PC-9 (cell line): ENCODE results near the gene SCAPER. TPM values are rescaled to one million over a fixed set of nuclear protein-coding genes. Genes with fewer than 3 reads are reported as not detected.

Experiments
- BruUV-seq: library from RNA; stranded (reverse); fragments of 400-500 nt; replicated peaks from 2 replicates; lab custom pipeline; 2021; lab: Mats Ljungman, UMichigan
- CTCF ChIA-PET: fragments of 300-600 bp; sonication (Branson Sonifier 250); formaldehyde crosslinking; loops from one replicate; lab custom pipeline; 2022; ENCODE audit warnings: antibody characterized with exemption; lab: Charles Lee
- POLR2A ChIA-PET: fragments of 300-600 bp; sonication (Branson Sonifier 250); formaldehyde crosslinking; loops from one replicate; lab custom pipeline; 2022; ENCODE audit warnings: antibody characterized with exemption; ENCODE audit not compliant: unreplicated experiment; lab: Charles Lee
- DNase-seq, 2 experiments: peaks; one replicate each; pipeline versions ENCODE4 v3.0.0 to v3.0.0-alpha.2; 2015 to 2022; ENCODE audit warnings: mixed read lengths in 1 of 2
- H2AFZ ChIP-seq: fragments of 200-600 bp; sonication (generic); 2 replicates; pipeline ENCODE4 v1.8.1; 2017; ENCODE audit warnings: antibody characterized with exemption
- H3F3A ChIP-seq: fragments of 200-600 bp; sonication (generic); 2 replicates; pipeline ENCODE4 v1.8.1; 2017; ENCODE audit warnings: antibody characterized with exemption, mild to moderate bottlenecking, low read depth; ENCODE audit not compliant: insufficient read depth
- H3K27ac ChIP-seq: fragments of 200-600 bp; sonication (generic); 2 replicates; pipeline ENCODE4 v1.6.1; 2016; ENCODE audit warnings: mixed run types
- H3K27me3 ChIP-seq: fragments of 200-600 bp; sonication (generic); 2 replicates; pipeline ENCODE4 v1.6.1; 2016; ENCODE audit warnings: low read depth, mixed run types; ENCODE audit not compliant: insufficient read depth
- H3K36me3 ChIP-seq: fragments of 200-600 bp; sonication (generic); 2 replicates; pipeline ENCODE4 v1.6.1; 2016; ENCODE audit warnings: low read depth, mixed run types
- H3K4me1 ChIP-seq: fragments of 200-600 bp; sonication (generic); replicated peaks from 2 replicates; pipeline ENCODE4 v1.6.1; 2016; ENCODE audit warnings: mixed run types; ENCODE audit not compliant: insufficient read depth
- H3K4me2 ChIP-seq: fragments of 200-600 bp; sonication (generic); 2 replicates; pipeline ENCODE4 v1.6.1; 2017; ENCODE audit warnings: mixed run types
- H3K4me3 ChIP-seq: fragments of 200-600 bp; sonication (generic); 2 replicates; pipeline ENCODE4 v1.6.1; 2016; ENCODE audit warnings: mixed run types
- H3K79me2 ChIP-seq: fragments of 200-600 bp; sonication (generic); 2 replicates; pipeline ENCODE4 v1.6.1; 2017; ENCODE audit warnings: low read depth, mixed run types
- H3K9me2 ChIP-seq: fragments of 200-600 bp; sonication (generic); 2 replicates; pipeline ENCODE4 v1.8.1; 2017; ENCODE audit warnings: mild to moderate bottlenecking; ENCODE audit not compliant: insufficient read depth
- H3K9me3 ChIP-seq: fragments of 200-600 bp; sonication (generic); 2 replicates; pipeline ENCODE4 v1.8.1; 2016; ENCODE audit warnings: low read depth; ENCODE audit not compliant: insufficient read depth
- H4K20me1 ChIP-seq: fragments of 200-600 bp; sonication (generic); 2 replicates; pipeline ENCODE4 v1.8.1; 2017; ENCODE audit not compliant: insufficient read depth
- EZH2 ChIP-seq: fragments of 200-600 bp; sonication (generic); IDR thresholded peaks from 2 replicates; pipeline ENCODE4 v1.8.0; 2017; ENCODE audit warnings: antibody characterized with exemption, low read depth
- intact Hi-C: fragments of 100-400 bp; cut with micrococcal nuclease; formaldehyde crosslinking; loops from one replicate; pipeline ENCODE4 v1.10.0; 2022; ENCODE audit not compliant: unreplicated experiment
- total RNA-seq: library from RNA; stranded (reverse); gene quantifications from 2 replicates; pipeline ENCODE4 v1.2.3, GENCODE V29; 2021
- TF ChIP-seq, protein P1 (sequence below): fragments of 200-600 bp; sonication (generic); conservative IDR thresholded peaks from 2 replicates; pipeline ENCODE4 v1.6.1; 2017; ENCODE audit warnings: mixed run types, antibody characterized with exemption, mild to moderate bottlenecking, moderate library complexity

SCAPER gene
- total RNA-seq, 1 experiment from 2014 or later = 18.7 TPM

DNA sequence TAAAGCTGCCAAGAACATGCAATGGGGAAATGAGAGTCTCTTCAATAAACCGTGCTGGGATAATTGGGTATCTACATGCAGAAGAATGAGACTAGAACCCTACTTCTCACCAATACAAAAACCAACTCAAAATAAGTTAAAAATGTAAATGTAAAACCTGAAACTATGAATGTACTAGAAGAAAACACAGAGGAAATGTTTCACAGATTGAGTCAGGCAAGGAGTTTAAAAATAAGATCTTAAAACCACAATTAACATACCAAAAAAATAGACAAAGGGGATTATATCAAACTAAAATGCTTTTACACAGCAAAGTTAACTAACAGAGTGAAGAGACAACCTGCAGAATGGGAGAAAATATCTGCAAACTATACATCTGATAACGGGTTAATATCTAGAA lies 478.2 kb downstream of the SCAPER start:
- Histone ChIP-seq H4K20me1 (no peaks in the 10 kb centered on the region), H3K36me3 (no peaks in the 10 kb centered on the region), H3F3A (no peaks in the 10 kb centered on the region), H2AFZ (no peak overlapping the region), H3K9me2 (no peaks in the 10 kb centered on the region), H3K27ac (no peak overlapping the region), H3K4me1 (no peaks in the 10 kb centered on the region), H3K79me2 (no peaks in the 10 kb centered on the region), H3K27me3 (no peaks in the 10 kb centered on the region), H3K9me3 (no peaks in the 10 kb centered on the region), H3K4me2 (no peak overlapping the region), H3K4me3 (no peak overlapping the region)
- ChIA-PET POLR2A (no interaction called here), CTCF (no interaction called here)
- DNase-seq = no peak
- TF ChIP-seq EZH2 = no peak
- TF ChIP-seq, protein P1, sequence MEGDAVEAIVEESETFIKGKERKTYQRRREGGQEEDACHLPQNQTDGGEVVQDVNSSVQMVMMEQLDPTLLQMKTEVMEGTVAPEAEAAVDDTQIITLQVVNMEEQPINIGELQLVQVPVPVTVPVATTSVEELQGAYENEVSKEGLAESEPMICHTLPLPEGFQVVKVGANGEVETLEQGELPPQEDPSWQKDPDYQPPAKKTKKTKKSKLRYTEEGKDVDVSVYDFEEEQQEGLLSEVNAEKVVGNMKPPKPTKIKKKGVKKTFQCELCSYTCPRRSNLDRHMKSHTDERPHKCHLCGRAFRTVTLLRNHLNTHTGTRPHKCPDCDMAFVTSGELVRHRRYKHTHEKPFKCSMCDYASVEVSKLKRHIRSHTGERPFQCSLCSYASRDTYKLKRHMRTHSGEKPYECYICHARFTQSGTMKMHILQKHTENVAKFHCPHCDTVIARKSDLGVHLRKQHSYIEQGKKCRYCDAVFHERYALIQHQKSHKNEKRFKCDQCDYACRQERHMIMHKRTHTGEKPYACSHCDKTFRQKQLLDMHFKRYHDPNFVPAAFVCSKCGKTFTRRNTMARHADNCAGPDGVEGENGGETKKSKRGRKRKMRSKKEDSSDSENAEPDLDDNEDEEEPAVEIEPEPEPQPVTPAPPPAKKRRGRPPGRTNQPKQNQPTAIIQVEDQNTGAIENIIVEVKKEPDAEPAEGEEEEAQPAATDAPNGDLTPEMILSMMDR = no peak
- intact Hi-C loops = no loop called here
- BruUV-seq = no TSS peak

- Histone ChIP-seq H3K4me2 (no peak overlapping the region), H3K9me3 (no peaks in the 10 kb centered on the region), H3K4me3 (no peak overlapping the region), H2AFZ (no peak overlapping the region), H3K27me3 (no peaks in the 10 kb centered on the region), H3K4me1 (no peaks in the 10 kb centered on the region), H3K36me3 (no peaks in the 10 kb centered on the region), H3K79me2 (no peaks in the 10 kb centered on the region), H3F3A (no peaks in the 10 kb centered on the region), H3K9me2 (no peaks in the 10 kb centered on the region), H4K20me1 (no peaks in the 10 kb centered on the region), H3K27ac (no peak overlapping the region)
- BruUV-seq = no TSS peak
- ChIA-PET POLR2A (no interaction called here), CTCF (no interaction called here)
- intact Hi-C loops = no loop called here
- no peak for TF ChIP-seq EZH2
- TF ChIP-seq, protein P1 = no peak
- DNase-seq = no peak
Observed at GRCh38 chr15:76418352-76419140, 486.6 kb downstream of the SCAPER start.

- no peaks in the 10 kb centered on the region for H3K79me2 ChIP-seq
- TF ChIP-seq, protein P1 = no peak
- no peak for TF ChIP-seq EZH2
- peak in 1 of 2 experiments; percentile 52 for DNase-seq
- H3K4me1 ChIP-seq = 0 out of 2 replicates have a peak, but pooled peaks cover 4% of the 10 kb centered on the region
- H3K9me2 ChIP-seq = no peaks in the 10 kb centered on the region
- H3K9me3 ChIP-seq = no peaks in the 10 kb centered on the region
- no peaks in the 10 kb centered on the region for H3F3A ChIP-seq
- H3K4me2 ChIP-seq = no peak overlapping the region
- H3K27ac ChIP-seq = no peak overlapping the region
- H2AFZ ChIP-seq = no peak overlapping the region
- BruUV-seq = no TSS peak
- ChIA-PET CTCF (interaction anchor here (0.5 kb wide), 1 partner anchor 329 kb away, joined by 3 read pairs; no protein-coding TSS in a partner anchor), POLR2A (no interaction called here)
- intact Hi-C loops = no loop called here
- no peaks in the 10 kb centered on the region for H3K36me3 ChIP-seq
- H4K20me1 ChIP-seq = no peaks in the 10 kb centered on the region
- H3K4me3 ChIP-seq = no peak overlapping the region
- no peaks in the 10 kb centered on the region for H3K27me3 ChIP-seq
Observed at GRCh38 chr15:76401285-76401684, 503.9 kb downstream of the SCAPER start.
